GM23338 (cell line): ENCODE results near the gene L3MBTL2.

Source experiments
- CREB1 ChIP-seq: fragments of 250-450 bp; sonication (Bioruptor Pico); IDR thresholded peaks from 2 replicates; pipeline ENCODE4 v1.5.0; 2020; ENCODE audit warnings: low read depth, mild to moderate bottlenecking, moderate library complexity
- EZH2 ChIP-seq: fragments of 200-600 bp; sonication (generic); IDR thresholded peaks from one replicate; pipeline ENCODE4 v1.8.0; 2017; ENCODE audit warnings: antibody characterized with exemption, mild to moderate bottlenecking, low read depth; ENCODE audit not compliant: unreplicated experiment
- EZH2phosphoT487 ChIP-seq: fragments of 200-600 bp; sonication (generic); IDR thresholded peaks from one replicate; pipeline ENCODE4 v1.8.1; 2018; ENCODE audit warnings: antibody characterized with exemption; ENCODE audit not compliant: unreplicated experiment
- JUNB ChIP-seq: IDR thresholded peaks from one replicate; pipeline ENCODE4 v1.6.1; 2016; ENCODE audit warnings: antibody characterized with exemption; ENCODE audit not compliant: unreplicated experiment
- NANOG ChIP-seq: IDR thresholded peaks from 2 replicates; pipeline ENCODE4 v1.6.1; 2016; ENCODE audit warnings: antibody characterized with exemption, borderline replicate concordance
- POLR2AphosphoS5 ChIP-seq: IDR thresholded peaks from 2 replicates; pipeline ENCODE4 v1.6.1; 2016; ENCODE audit warnings: antibody characterized with exemption, low read depth
- STAT1 ChIP-seq: IDR thresholded peaks from one replicate; pipeline ENCODE4 v1.6.1; 2016; ENCODE audit warnings: antibody characterized with exemption; ENCODE audit not compliant: unreplicated experiment
- ZNF114 ChIP-seq: fragments of 250-450 bp; sonication (Bioruptor Pico); IDR thresholded peaks from 2 replicates; pipeline ENCODE4 v1.5.0; 2020; ENCODE audit warnings: mild to moderate bottlenecking, moderate library complexity
- ZNF331 ChIP-seq: fragments of 250-450 bp; sonication (Bioruptor Pico); IDR thresholded peaks from 2 replicates; pipeline ENCODE4 v1.5.0; 2020; ENCODE audit warnings: low read depth, mild to moderate bottlenecking, moderate library complexity
- TF ChIP-seq, protein P1 (sequence below), 2 experiments: fragments of 200-600 bp in 1 of 2; sonication (generic) in 1 of 2; conservative IDR thresholded peaks; 2 replicates each; pipeline versions ENCODE4 v1.5.1 to v1.6.1; 2016 to 2017; ENCODE audit warnings: antibody characterized with exemption in 2 of 2, low read depth in 2 of 2, mild to moderate bottlenecking in 2 of 2, moderate library complexity in 1 of 2
- TF ChIP-seq, protein P2 (sequence below): IDR thresholded peaks from one replicate; pipeline ENCODE4 v1.6.1; 2018; ENCODE audit warnings: antibody characterized with exemption; ENCODE audit not compliant: unreplicated experiment
- TF ChIP-seq, protein P3 (sequence below): IDR thresholded peaks from 2 replicates; pipeline ENCODE4 v1.6.1; 2016; ENCODE audit warnings: antibody characterized with exemption
- TF ChIP-seq, protein P4 (sequence below): fragments of 250-450 bp; sonication (Bioruptor Pico); IDR thresholded peaks from 2 replicates; pipeline ENCODE4 v1.5.0; 2020; ENCODE audit warnings: mild to moderate bottlenecking, moderate library complexity

DNA sequence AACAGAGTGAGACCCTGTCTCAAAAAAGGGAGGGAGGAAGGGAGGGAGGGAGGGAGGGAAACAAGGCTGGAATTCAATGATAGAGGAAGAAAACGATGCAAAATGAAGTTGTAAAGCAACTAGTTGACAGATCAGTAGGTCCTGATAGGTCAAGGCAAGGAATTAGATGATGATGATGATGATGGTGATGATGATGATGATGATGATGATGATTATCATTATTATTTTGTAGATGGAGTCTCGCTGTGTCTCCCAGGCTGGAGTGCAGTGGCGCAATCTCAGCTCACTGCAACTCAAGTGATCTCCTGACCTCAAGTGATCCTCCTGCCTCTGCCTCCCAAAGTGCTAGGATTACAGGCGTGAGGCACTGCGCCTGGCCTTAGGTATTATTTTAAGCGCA is 11.3 kb upstream of the L3MBTL2 start:
- TF ChIP-seq, protein P1, sequence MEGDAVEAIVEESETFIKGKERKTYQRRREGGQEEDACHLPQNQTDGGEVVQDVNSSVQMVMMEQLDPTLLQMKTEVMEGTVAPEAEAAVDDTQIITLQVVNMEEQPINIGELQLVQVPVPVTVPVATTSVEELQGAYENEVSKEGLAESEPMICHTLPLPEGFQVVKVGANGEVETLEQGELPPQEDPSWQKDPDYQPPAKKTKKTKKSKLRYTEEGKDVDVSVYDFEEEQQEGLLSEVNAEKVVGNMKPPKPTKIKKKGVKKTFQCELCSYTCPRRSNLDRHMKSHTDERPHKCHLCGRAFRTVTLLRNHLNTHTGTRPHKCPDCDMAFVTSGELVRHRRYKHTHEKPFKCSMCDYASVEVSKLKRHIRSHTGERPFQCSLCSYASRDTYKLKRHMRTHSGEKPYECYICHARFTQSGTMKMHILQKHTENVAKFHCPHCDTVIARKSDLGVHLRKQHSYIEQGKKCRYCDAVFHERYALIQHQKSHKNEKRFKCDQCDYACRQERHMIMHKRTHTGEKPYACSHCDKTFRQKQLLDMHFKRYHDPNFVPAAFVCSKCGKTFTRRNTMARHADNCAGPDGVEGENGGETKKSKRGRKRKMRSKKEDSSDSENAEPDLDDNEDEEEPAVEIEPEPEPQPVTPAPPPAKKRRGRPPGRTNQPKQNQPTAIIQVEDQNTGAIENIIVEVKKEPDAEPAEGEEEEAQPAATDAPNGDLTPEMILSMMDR (conservative IDR thresholded peaks at IDR 0.05; ENCODE audit: low read depth in 2 of 2) = no peak
- TF ChIP-seq, protein P2, sequence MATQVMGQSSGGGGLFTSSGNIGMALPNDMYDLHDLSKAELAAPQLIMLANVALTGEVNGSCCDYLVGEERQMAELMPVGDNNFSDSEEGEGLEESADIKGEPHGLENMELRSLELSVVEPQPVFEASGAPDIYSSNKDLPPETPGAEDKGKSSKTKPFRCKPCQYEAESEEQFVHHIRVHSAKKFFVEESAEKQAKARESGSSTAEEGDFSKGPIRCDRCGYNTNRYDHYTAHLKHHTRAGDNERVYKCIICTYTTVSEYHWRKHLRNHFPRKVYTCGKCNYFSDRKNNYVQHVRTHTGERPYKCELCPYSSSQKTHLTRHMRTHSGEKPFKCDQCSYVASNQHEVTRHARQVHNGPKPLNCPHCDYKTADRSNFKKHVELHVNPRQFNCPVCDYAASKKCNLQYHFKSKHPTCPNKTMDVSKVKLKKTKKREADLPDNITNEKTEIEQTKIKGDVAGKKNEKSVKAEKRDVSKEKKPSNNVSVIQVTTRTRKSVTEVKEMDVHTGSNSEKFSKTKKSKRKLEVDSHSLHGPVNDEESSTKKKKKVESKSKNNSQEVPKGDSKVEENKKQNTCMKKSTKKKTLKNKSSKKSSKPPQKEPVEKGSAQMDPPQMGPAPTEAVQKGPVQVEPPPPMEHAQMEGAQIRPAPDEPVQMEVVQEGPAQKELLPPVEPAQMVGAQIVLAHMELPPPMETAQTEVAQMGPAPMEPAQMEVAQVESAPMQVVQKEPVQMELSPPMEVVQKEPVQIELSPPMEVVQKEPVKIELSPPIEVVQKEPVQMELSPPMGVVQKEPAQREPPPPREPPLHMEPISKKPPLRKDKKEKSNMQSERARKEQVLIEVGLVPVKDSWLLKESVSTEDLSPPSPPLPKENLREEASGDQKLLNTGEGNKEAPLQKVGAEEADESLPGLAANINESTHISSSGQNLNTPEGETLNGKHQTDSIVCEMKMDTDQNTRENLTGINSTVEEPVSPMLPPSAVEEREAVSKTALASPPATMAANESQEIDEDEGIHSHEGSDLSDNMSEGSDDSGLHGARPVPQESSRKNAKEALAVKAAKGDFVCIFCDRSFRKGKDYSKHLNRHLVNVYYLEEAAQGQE = no peak
- TF ChIP-seq POLR2AphosphoS5 = no peak
- TF ChIP-seq EZH2phosphoT487 = no peak
- no peak for TF ChIP-seq JUNB
- TF ChIP-seq ZNF114 = no peak
- TF ChIP-seq NANOG = no peak
- TF ChIP-seq, protein P3, sequence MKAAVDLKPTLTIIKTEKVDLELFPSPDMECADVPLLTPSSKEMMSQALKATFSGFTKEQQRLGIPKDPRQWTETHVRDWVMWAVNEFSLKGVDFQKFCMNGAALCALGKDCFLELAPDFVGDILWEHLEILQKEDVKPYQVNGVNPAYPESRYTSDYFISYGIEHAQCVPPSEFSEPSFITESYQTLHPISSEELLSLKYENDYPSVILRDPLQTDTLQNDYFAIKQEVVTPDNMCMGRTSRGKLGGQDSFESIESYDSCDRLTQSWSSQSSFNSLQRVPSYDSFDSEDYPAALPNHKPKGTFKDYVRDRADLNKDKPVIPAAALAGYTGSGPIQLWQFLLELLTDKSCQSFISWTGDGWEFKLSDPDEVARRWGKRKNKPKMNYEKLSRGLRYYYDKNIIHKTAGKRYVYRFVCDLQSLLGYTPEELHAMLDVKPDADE = no peak
- no peak for TF ChIP-seq CREB1 (CRISPR knock-in tag)
- TF ChIP-seq EZH2 = no peak
- no peak for TF ChIP-seq ZNF331 (CRISPR knock-in tag)
- TF ChIP-seq STAT1 = no peak
- TF ChIP-seq, protein P4, sequence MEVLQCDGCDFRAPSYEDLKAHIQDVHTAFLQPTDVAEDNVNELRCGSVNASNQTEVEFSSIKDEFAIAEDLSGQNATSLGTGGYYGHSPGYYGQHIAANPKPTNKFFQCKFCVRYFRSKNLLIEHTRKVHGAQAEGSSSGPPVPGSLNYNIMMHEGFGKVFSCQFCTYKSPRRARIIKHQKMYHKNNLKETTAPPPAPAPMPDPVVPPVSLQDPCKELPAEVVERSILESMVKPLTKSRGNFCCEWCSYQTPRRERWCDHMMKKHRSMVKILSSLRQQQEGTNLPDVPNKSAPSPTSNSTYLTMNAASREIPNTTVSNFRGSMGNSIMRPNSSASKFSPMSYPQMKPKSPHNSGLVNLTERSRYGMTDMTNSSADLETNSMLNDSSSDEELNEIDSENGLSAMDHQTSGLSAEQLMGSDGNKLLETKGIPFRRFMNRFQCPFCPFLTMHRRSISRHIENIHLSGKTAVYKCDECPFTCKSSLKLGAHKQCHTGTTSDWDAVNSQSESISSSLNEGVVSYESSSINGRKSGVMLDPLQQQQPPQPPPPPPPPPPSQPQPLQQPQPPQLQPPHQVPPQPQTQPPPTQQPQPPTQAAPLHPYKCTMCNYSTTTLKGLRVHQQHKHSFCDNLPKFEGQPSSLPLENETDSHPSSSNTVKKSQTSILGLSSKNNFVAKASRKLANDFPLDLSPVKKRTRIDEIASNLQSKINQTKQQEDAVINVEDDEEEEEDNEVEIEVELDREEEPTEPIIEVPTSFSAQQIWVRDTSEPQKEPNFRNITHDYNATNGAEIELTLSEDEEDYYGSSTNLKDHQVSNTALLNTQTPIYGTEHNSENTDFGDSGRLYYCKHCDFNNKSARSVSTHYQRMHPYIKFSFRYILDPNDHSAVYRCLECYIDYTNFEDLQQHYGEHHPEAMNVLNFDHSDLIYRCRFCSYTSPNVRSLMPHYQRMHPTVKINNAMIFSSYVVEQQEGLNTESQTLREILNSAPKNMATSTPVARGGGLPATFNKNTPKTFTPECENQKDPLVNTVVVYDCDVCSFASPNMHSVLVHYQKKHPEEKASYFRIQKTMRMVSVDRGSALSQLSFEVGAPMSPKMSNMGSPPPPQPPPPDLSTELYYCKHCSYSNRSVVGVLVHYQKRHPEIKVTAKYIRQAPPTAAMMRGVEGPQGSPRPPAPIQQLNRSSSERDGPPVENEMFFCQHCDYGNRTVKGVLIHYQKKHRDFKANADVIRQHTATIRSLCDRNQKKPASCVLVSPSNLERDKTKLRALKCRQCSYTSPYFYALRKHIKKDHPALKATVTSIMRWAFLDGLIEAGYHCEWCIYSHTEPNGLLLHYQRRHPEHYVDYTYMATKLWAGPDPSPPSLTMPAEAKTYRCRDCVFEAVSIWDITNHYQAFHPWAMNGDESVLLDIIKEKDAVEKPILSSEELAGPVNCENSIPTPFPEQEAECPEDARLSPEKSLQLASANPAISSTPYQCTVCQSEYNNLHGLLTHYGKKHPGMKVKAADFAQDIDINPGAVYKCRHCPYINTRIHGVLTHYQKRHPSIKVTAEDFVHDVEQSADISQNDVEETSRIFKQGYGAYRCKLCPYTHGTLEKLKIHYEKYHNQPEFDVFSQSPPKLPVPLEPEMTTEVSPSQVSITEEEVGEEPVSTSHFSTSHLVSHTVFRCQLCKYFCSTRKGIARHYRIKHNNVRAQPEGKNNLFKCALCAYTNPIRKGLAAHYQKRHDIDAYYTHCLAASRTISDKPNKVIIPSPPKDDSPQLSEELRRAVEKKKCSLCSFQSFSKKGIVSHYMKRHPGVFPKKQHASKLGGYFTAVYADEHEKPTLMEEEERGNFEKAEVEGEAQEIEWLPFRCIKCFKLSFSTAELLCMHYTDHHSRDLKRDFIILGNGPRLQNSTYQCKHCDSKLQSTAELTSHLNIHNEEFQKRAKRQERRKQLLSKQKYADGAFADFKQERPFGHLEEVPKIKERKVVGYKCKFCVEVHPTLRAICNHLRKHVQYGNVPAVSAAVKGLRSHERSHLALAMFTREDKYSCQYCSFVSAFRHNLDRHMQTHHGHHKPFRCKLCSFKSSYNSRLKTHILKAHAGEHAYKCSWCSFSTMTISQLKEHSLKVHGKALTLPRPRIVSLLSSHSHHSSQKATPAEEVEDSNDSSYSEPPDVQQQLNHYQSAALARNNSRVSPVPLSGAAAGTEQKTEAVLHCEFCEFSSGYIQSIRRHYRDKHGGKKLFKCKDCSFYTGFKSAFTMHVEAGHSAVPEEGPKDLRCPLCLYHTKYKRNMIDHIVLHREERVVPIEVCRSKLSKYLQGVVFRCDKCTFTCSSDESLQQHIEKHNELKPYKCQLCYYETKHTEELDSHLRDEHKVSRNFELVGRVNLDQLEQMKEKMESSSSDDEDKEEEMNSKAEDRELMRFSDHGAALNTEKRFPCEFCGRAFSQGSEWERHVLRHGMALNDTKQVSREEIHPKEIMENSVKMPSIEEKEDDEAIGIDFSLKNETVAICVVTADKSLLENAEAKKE (CRISPR knock-in tag) = no peak
